K562 (cell line): ENCODE results near the gene ABCC5. TPM values are rescaled to one million over a fixed set of nuclear protein-coding genes. Genes with fewer than 3 reads are reported as not detected.

Experiments
- ATAC-seq: fragments of 200-7000 bp; cut with Tn5 transposase; 3 replicates; pipeline ENCODE4 v1.9.1; 2020; ENCODE audit warnings: moderate library complexity
- BruUV-seq: library from RNA; stranded (reverse); fragments of 400-500 nt; replicated peaks from 2 replicates; lab custom pipeline; 2021; lab: Mats Ljungman, UMichigan
- CTCF ChIA-PET: fragments of 300-600 bp; formaldehyde crosslinking; extraction: SDS; loops from one replicate; lab custom pipeline; 2021; ENCODE audit warnings: low intra/inter-chr PET ratio; lab: Yijun Ruan, JAX
- POLR2A ChIA-PET: fragments of 300-600, 350-650 bp; sonication (Branson Sonifier 250); formaldehyde crosslinking; extraction: SDS; loops from one replicate; lab custom pipeline; 2021; ENCODE audit warnings: antibody characterized with exemption, inconsistent platforms; lab: Yijun Ruan, JAX
- DNase-seq, 4 experiments: peaks; one replicate each; pipeline versions ENCODE4 v3.0.0 to v3.0.0-alpha.2; 2011 to 2018; ENCODE audit warnings: low spot score in 3 of 4, mixed read lengths in 3 of 4; ENCODE audit errors: extremely low read depth in 1 of 4
- FAIRE-seq: peaks from 2 replicates; lab custom pipeline; 2011; peaks lifted over from hg19 to GRCh38; lab: Jason Lieb, UNC
- H2AFZ ChIP-seq: 2 replicates; pipeline ENCODE4 v1.6.0; 2011; ENCODE audit warnings: low read depth, low read length, control low read depth, inconsistent platforms
- H3K27ac ChIP-seq: fragments of 200-600 bp; 3 replicates; pipeline ENCODE4 v1.8.0; 2011; ENCODE audit warnings: low read depth, mild to moderate bottlenecking, control low read depth, inconsistent platforms, low read length, moderate library complexity, mixed read lengths; ENCODE audit errors: extremely low read depth
- H3K27me3 ChIP-seq, 2 experiments: fragments of 300-600 bp in 1 of 2; 2 replicates in 1 of 2; 3 replicates in 1 of 2; pipeline versions ENCODE4 v1.6.0 to v1.8.0; 2011; ENCODE audit warnings: inconsistent platforms in 2 of 2, low read length in 2 of 2, mild to moderate bottlenecking in 1 of 2, mixed read lengths in 1 of 2, moderate library complexity in 1 of 2; ENCODE audit not compliant: control insufficient read depth in 2 of 2, insufficient read depth in 2 of 2
- H3K36me3 ChIP-seq: fragments of 300-600 bp; 3 replicates; pipeline ENCODE4 v1.8.0; 2011; ENCODE audit warnings: mild to moderate bottlenecking, low read length, inconsistent platforms; ENCODE audit not compliant: control insufficient read depth, insufficient read depth
- H3K4me1 ChIP-seq, 2 experiments: fragments of 200-600 bp in 1 of 2; replicated peaks in 1 of 2; 2 replicates in 1 of 2; 3 replicates in 1 of 2; pipeline versions ENCODE4 v1.5.1 to v1.8.0; 2011; ENCODE audit warnings: inconsistent platforms in 2 of 2, low read length in 2 of 2, mild to moderate bottlenecking in 1 of 2, mixed read lengths in 1 of 2, moderate library complexity in 1 of 2; ENCODE audit not compliant: control insufficient read depth in 2 of 2, insufficient read depth in 2 of 2
- H3K4me2 ChIP-seq: 2 replicates; pipeline ENCODE4 v1.6.1; 2011; ENCODE audit warnings: low read length, control low read depth, inconsistent platforms, mixed read lengths; ENCODE audit not compliant: insufficient read depth
- H3K4me3 ChIP-seq: fragments of 200-600 bp; sonication (generic), shearing (Covaris generic); 2 replicates; pipeline ENCODE4 v1.5.1; 2016; ENCODE audit warnings: control low read depth, inconsistent platforms
- H3K79me2 ChIP-seq: fragments of 200-600 bp; 3 replicates; pipeline ENCODE4 v1.8.0; 2011; ENCODE audit warnings: low read length, inconsistent platforms; ENCODE audit not compliant: control insufficient read depth, insufficient read depth
- H3K9ac ChIP-seq, 2 experiments: 2 replicates each; pipeline versions ENCODE4 v1.6.0 to v1.6.1; 2011; ENCODE audit warnings: low read depth in 2 of 2, low read length in 2 of 2, control low read depth in 1 of 2, inconsistent platforms in 1 of 2, mild to moderate bottlenecking in 1 of 2, mixed read lengths in 1 of 2; ENCODE audit not compliant: insufficient read depth in 1 of 2
- H3K9me1 ChIP-seq: one replicate; pipeline ENCODE4 v1.6.0; 2011; ENCODE audit warnings: inconsistent platforms, mild to moderate bottlenecking, low read length, moderate library complexity; ENCODE audit not compliant: control insufficient read depth, insufficient read depth
- H3K9me3 ChIP-seq: replicated peaks from 2 replicates; pipeline ENCODE4 v1.5.1; 2011; ENCODE audit warnings: low read depth, low read length, inconsistent platforms; ENCODE audit not compliant: control insufficient read depth, insufficient read depth
- H4K20me1 ChIP-seq: replicated peaks from 2 replicates; pipeline ENCODE4 v1.6.1; 2011; ENCODE audit warnings: low read length, inconsistent platforms, mixed read lengths; ENCODE audit not compliant: control insufficient read depth, insufficient read depth
- ARNT ChIP-seq, 2 experiments: fragments of 450-650 bp; IDR thresholded peaks; 2 replicates each; pipeline ENCODE4 v1.6.1; 2016; ENCODE audit warnings: mild to moderate bottlenecking in 1 of 2
- CBFB ChIP-seq: sonication (generic); formaldehyde crosslinking; IDR thresholded peaks from 2 replicates; pipeline ENCODE4 v1.4.0; 2020; ENCODE audit warnings: mild to moderate bottlenecking, missing genetic modification reagents
- GATA2 ChIP-seq: sonication (generic); formaldehyde crosslinking; IDR thresholded peaks from 2 replicates; pipeline ENCODE4 v1.4.0; 2020; ENCODE audit warnings: mild to moderate bottlenecking, missing genetic modification reagents
- HCFC1 ChIP-seq: IDR thresholded peaks from 2 replicates; pipeline ENCODE4 v1.6.1; 2012; ENCODE audit warnings: low read depth, low read length, improper control_type of control experiment
- HMGN3 ChIP-seq: IDR thresholded peaks from 2 replicates; pipeline ENCODE4 v1.6.1; 2011; ENCODE audit warnings: borderline replicate concordance, low read depth, mild to moderate bottlenecking, mixed read lengths, low read length; ENCODE audit not compliant: insufficient read length; ENCODE audit errors: extremely low read depth
- KDM5B ChIP-seq: fragments of 200-600 bp; sonication (generic); IDR thresholded peaks from 2 replicates; pipeline ENCODE4 v1.6.1; 2012; ENCODE audit warnings: low read depth, mild to moderate bottlenecking, moderate library complexity, low read length, control low read depth, inconsistent platforms; ENCODE audit not compliant: insufficient replicate concordance
- MTA3 ChIP-seq: fragments of 450-650 bp; formaldehyde crosslinking; IDR thresholded peaks from 2 replicates; pipeline ENCODE4 v1.6.1; 2017; ENCODE audit warnings: mild to moderate bottlenecking, borderline replicate concordance
- NCOA1 ChIP-seq: fragments of 450-650 bp; IDR thresholded peaks from 2 replicates; pipeline ENCODE4 v1.6.1; 2016; ENCODE audit warnings: low read depth
- RAD51 ChIP-seq: fragments of 450-650 bp; IDR thresholded peaks from 2 replicates; pipeline ENCODE4 v1.7.1; 2016; ENCODE audit warnings: low read depth, mild to moderate bottlenecking, borderline replicate concordance
- SFPQ ChIP-seq: fragments of 200-400 bp; formaldehyde crosslinking; IDR thresholded peaks from 2 replicates; pipeline ENCODE4 v1.6.1; 2017; ENCODE audit warnings: mild to moderate bottlenecking, low read depth, low read length, moderate library complexity
- USF1 ChIP-seq: sonication (generic); formaldehyde crosslinking; IDR thresholded peaks from 2 replicates; pipeline ENCODE4 v1.9.0; 2022; ENCODE audit warnings: mild to moderate bottlenecking, missing genetic modification reagents
- ZBTB33 ChIP-seq: sonication (generic); formaldehyde crosslinking; IDR thresholded peaks from 2 replicates; pipeline ENCODE4 v1.8.1; 2023; ENCODE audit warnings: mild to moderate bottlenecking, missing genetic modification reagents
- ZEB2 ChIP-seq: fragments of 450-650 bp; IDR thresholded peaks from 2 replicates; pipeline ENCODE4 v1.6.1; 2016
- ZNF589 ChIP-seq: fragments of 200-800 bp; sonication (Bioruptor generic); IDR thresholded peaks from 2 replicates; pipeline ENCODE4 v1.6.1; 2016; ENCODE audit warnings: low read depth, missing genetic modification characterization, missing compliant biosample characterization
- ZNF785 ChIP-seq: fragments of 250-450 bp; sonication (Bioruptor Pico); IDR thresholded peaks from 2 replicates; pipeline ENCODE4 v1.4.0; 2020; ENCODE audit warnings: mild to moderate bottlenecking
- ZNF830 ChIP-seq: fragments of 250-450 bp; sonication (Bioruptor Pico); IDR thresholded peaks from 2 replicates; pipeline ENCODE4 v1.5.0; 2021; ENCODE audit warnings: mild to moderate bottlenecking
- WGBS: fragments of 100-300 bp; shearing (Covaris generic); methylation state at CpG from one replicate; pipeline ENCODE4 v1.1.6; 2016; ENCODE audit warnings: low coverage, mixed read lengths; ENCODE audit not compliant: insufficient coverage; ENCODE audit errors: missing lambda C conversion rate; 5-methylcytosine and 5-hydroxymethylcytosine counted together
- in situ Hi-C: fragments of 300-500 bp; cut with MboI; formaldehyde crosslinking; loops from 4 replicates; pipeline ENCODE4 v1.15.0; 2018; ENCODE audit warnings: inconsistent platforms, mixed read lengths
- intact Hi-C: fragments of 100-400 bp; cut with micrococcal nuclease; formaldehyde crosslinking; loops from 2 replicates; pipeline ENCODE4 v1.14.2; 2022
- polyA plus RNA-seq, 8 experiments: library from polyadenylated mRNA; depleted of rRNA in 4 of 8; stranded (reverse) in 5 of 8; unstranded in 3 of 8; fragments of >200 nt; fragmentation: Nextera tagmentation in 2 of 8; fragmentation: Illumina TruSeq in 1 of 8; extraction: Ambion mirVana in 2 of 8; extraction: Trizol in 1 of 8; gene quantifications; 2 replicates each; pipeline versions ENCODE4 v1.2.1 to v1.2.3, GENCODE V29; 2011 to 2014; ENCODE audit warnings: inconsistent platforms in 1 of 8, missing spikeins in 1 of 8
- total RNA-seq, 7 experiments: library from RNA; depleted of rRNA in 6 of 7; stranded (reverse); fragments of >200 nt in 6 of 7; fragmentation: Illumina TruSeq in 2 of 7; extraction: Trizol in 2 of 7; gene quantifications; 2 replicates each; pipeline versions ENCODE4 v1.2.1 to v1.2.3, GENCODE V29; 2011 to 2021; ENCODE audit warnings: low replicate concordance in 1 of 7

Gene ABCC5
- total and polyA plus RNA-seq, 9 of the 15 experiments (the other 6 are each of a cell fraction or from before 2014, with no cell fraction given) = 22.0 to 53.0 (median 41.9) TPM

GRCh38 chr3:184016811-184017671, 643 bp downstream of the ABCC5 start:
- Histone ChIP-seq H3K27me3 (no peaks in the 10 kb centered on the region), H3K4me3 (peak overlapping the region; percentile 89), H3K9me3 (no peaks in the 10 kb centered on the region), H4K20me1 (no peaks in the 10 kb centered on the region), H3K36me3 (peaks cover 22% of the 10 kb centered on the region), H3K9ac (peak overlapping the region; percentile 77 to 94), H3K27ac (peak overlapping the region; percentile 90), H3K79me2 (peaks cover 52% of the 10 kb centered on the region), H3K4me1 (peaks cover 20 to 25% of the 10 kb centered on the region in 2 experiments; a peak in 4 of 5 replicates), H2AFZ (peak overlapping the region; percentile 96), H3K9me1 (no peaks in the 10 kb centered on the region), H3K4me2 (peak overlapping the region; percentile 89)
- WGBS = under 1% methylated on average over 43 of the region's 57 CpGs
- in situ Hi-C loops = loop anchor here (10.0 kb wide), 1 partner anchor 228 kb away; the partner anchor contains the start of genes ALG3 and EEF1AKMT4
- FAIRE-seq (peak; percentile 11), DNase-seq (peak; percentile 81 to 84 (median 83)), ATAC-seq (peak; percentile 88)
- CTCF ChIA-PET = interaction anchor here (0.7 to 1.5 kb wide), 5 partner anchors 109 to 122 kb away, joined by 3 to 9 read pairs (median 3); no protein-coding TSS in a partner anchor
- TSS peak; percentile 41 for BruUV-seq
- POLR2A ChIA-PET = interaction anchor here (0.6 to 2.7 kb wide), 11 partner anchors 10 to 139 kb away, joined by 3 to 15 read pairs (median 4); partner anchors contain the start of gene EIF2B5
- intact Hi-C loops = loop anchor here (2.0 to 5.0 kb wide), 2 partner anchors 40 to 230 kb away; partner anchors contain the start of genes ALG3 and EEF1AKMT4
- peak; percentile 12 for TF ChIP-seq KDM5B
- peak; percentile 66; the same call in 1 of the 2 replicates for TF ChIP-seq MTA3
- no peak for TF ChIP-seq RAD51
- TF ChIP-seq SFPQ = no peak
- TF ChIP-seq HMGN3 = no peak
- no peak for TF ChIP-seq CBFB
- TF ChIP-seq ZNF830 = 0 out of 2 replicates have a peak, but pooled peaks have one; percentile 35
- TF ChIP-seq ZNF589 (CRISPR knock-in tag) = peak; percentile 10; the same call in 1 of the 2 replicates
- peak; percentile 30; the same call in 1 of the 2 replicates for TF ChIP-seq HCFC1
- TF ChIP-seq ZNF785 = no peak
- peak; percentile 46; the same call in 1 of the 2 replicates for TF ChIP-seq ZBTB33 (CRISPR knock-in tag)
- 0 out of 2 replicates have a peak, but pooled peaks have one; percentile 30 for TF ChIP-seq ZEB2
- TF ChIP-seq USF1 (CRISPR knock-in tag) = no peak
- TF ChIP-seq NCOA1 = no peak
- TF ChIP-seq GATA2 (CRISPR knock-in tag) = no peak
- TF ChIP-seq ARNT (IDR thresholded peaks at IDR 0.05) = peak in 1 of 2 experiments; percentile 21; a peak in 1 of 4 replicates
